Upper lobe of left lung (tissue), 6 donors: ENCODE measurements around the gene CCBE1. TPM values are rescaled to one million over a fixed set of nuclear protein-coding genes. Genes with fewer than 3 reads are reported as not detected.

Experiments used
- ATAC-seq, 2 donors: fragments of 200-7000 bp; cut with Tn5 transposase; one replicate each; pipeline ENCODE4 v1.9.1; 2022; ENCODE audit warnings: mild to moderate bottlenecking in 2 of 2, moderate library complexity in 2 of 2; ENCODE audit not compliant: low FRiP score in 2 of 2
- DNase-seq, 2 donors: peaks; one replicate each; pipeline ENCODE4 v3.0.0-alpha.2; 2019 to 2020
- H3K27ac ChIP-seq, 4 donors: fragments of 200-600 bp; sonication (generic); one replicate each; pipeline ENCODE4 v1.5.1; 2016 to 2019
- H3K27me3 ChIP-seq, 4 donors: fragments of 200-600 bp; sonication (generic); one replicate each; pipeline ENCODE4 v1.5.1; 2017 to 2019
- H3K36me3 ChIP-seq, 4 donors: fragments of 200-600 bp; sonication (generic); one replicate each; pipeline ENCODE4 v1.5.1; 2016 to 2019
- H3K4me1 ChIP-seq, 4 donors: fragments of 200-600 bp; sonication (generic); one replicate each; pipeline ENCODE4 v1.5.1; 2018 to 2019
- H3K4me3 ChIP-seq, 4 donors: fragments of 200-600 bp; sonication (generic); one replicate each; pipeline ENCODE4 v1.5.1; 2017 to 2019; ENCODE audit warnings: mild to moderate bottlenecking in 2 of 4, moderate library complexity in 1 of 4
- H3K9me3 ChIP-seq, 4 donors: fragments of 200-600 bp; sonication (generic); one replicate each; pipeline ENCODE4 v1.5.1; 2018 to 2019
- CTCF ChIP-seq, 6 experiments: fragments of 450-650 bp in 4 of 6; fragments of 200-600 bp in 2 of 6; sonication (generic) in 2 of 6; IDR thresholded peaks; one replicate each; pipeline ENCODE4 v1.5.1; 2016 to 2019; ENCODE audit warnings: antibody characterized with exemption in 6 of 6
- EP300 ChIP-seq, 4 donors: sonication (generic); formaldehyde crosslinking; IDR thresholded peaks; one replicate each; pipeline ENCODE4 v1.5.1; 2017; ENCODE audit warnings: antibody characterized with exemption in 4 of 4, control low read depth in 2 of 4
- POLR2A ChIP-seq, 4 donors: fragments of 450-650 bp; IDR thresholded peaks; one replicate each; pipeline ENCODE4 v1.5.1; 2016 to 2017; ENCODE audit warnings: antibody characterized with exemption in 4 of 4, mild to moderate bottlenecking in 2 of 4
- POLR2AphosphoS5 ChIP-seq, 2 donors: sonication (generic); formaldehyde crosslinking; IDR thresholded peaks; one replicate each; pipeline ENCODE4 v1.5.1; 2017; ENCODE audit warnings: antibody characterized with exemption in 2 of 2
- WGBS, 2 donors: methylation state at CpG; one replicate each; pipeline ENCODE4 v1.1.5; 2017 to 2018; 5-methylcytosine and 5-hydroxymethylcytosine counted together
- total RNA-seq, 6 donors: library from RNA; depleted of rRNA in 4 of 6; stranded (reverse); fragments of >200 nt in 4 of 6; gene quantifications; one replicate each; pipeline versions ENCODE4 v1.1.0 to v1.2.1, GENCODE V29; 2016 to 2021
- donor health status: DM: no; HTN: no; CAD: no; lungs with moderate emphysema.
- donor health status: DM: no; HTN: yes; CAD: no; lungs with severe emphysema.

The CCBE1 gene
- total RNA-seq, 6 donors from 2014 or later, result 8.7 to 23.6 (median 12.3) TPM

GRCh38 chr18:59570796-59571195, 126.4 kb downstream of the CCBE1 start:
- no peak for TF ChIP-seq POLR2A (IDR thresholded peaks at IDR 0.05)
- no peak for TF ChIP-seq POLR2AphosphoS5 (IDR thresholded peaks at IDR 0.05)
- no peak for TF ChIP-seq CTCF (IDR thresholded peaks at IDR 0.05)
- no peak for TF ChIP-seq EP300 (IDR thresholded peaks at IDR 0.05)
- Histone ChIP-seq H3K27ac (no peak overlapping the region), H3K9me3 (no peaks in the 10 kb centered on the region), H3K4me3 (no peak overlapping the region), H3K4me1 (peaks cover 0 to 7% (median 1%) of the 10 kb centered on the region in 4 donors), H3K36me3 (no peaks in the 10 kb centered on the region), H3K27me3 (no peaks in the 10 kb centered on the region)
- no peak for ATAC-seq
- no peak for DNase-seq
- WGBS, 2 donors, result 80 to 89% methylated on average over 6 of the region's 6 CpGs

- H3K27ac ChIP-seq, result no peak overlapping the region
- H3K4me1 ChIP-seq, result peaks cover 0 to 8% (median 4%) of the 10 kb centered on the region in 4 donors
- no peaks in the 10 kb centered on the region for H3K27me3 ChIP-seq
- H3K4me3 ChIP-seq, result no peak overlapping the region
- 54 to 68% methylated on average over 6 of the region's 6 CpGs for WGBS, 2 donors
- H3K9me3 ChIP-seq, result no peaks in the 10 kb centered on the region
- ATAC-seq, result no peak
- no peak for DNase-seq
- no peaks in the 10 kb centered on the region for H3K36me3 ChIP-seq
- TF ChIP-seq CTCF (IDR thresholded peaks at IDR 0.05), result no peak
- no peak for TF ChIP-seq EP300 (IDR thresholded peaks at IDR 0.05)
- TF ChIP-seq POLR2AphosphoS5 (IDR thresholded peaks at IDR 0.05), result no peak
- no peak for TF ChIP-seq POLR2A (IDR thresholded peaks at IDR 0.05)
Observed at GRCh38 chr18:59570101-59570775, 127.0 kb downstream of the CCBE1 start.

- no peaks in the 10 kb centered on the region for H3K9me3 ChIP-seq
- H3K27me3 ChIP-seq, result no peaks in the 10 kb centered on the region
- DNase-seq (no peak), ATAC-seq (no peak)
- TF ChIP-seq EP300 (IDR thresholded peaks at IDR 0.05), result no peak
- TF ChIP-seq POLR2A (IDR thresholded peaks at IDR 0.05), result no peak
- TF ChIP-seq POLR2AphosphoS5 (IDR thresholded peaks at IDR 0.05), result no peak
- TF ChIP-seq CTCF (IDR thresholded peaks at IDR 0.05), result no peak
- no peaks in the 10 kb centered on the region for H3K36me3 ChIP-seq
- H3K4me3 ChIP-seq, result no peak overlapping the region
- H3K4me1 ChIP-seq, result peaks cover 0 to 8% (median 4%) of the 10 kb centered on the region in 4 donors
- 17 to 43% methylated on average over 1 of the region's 1 CpG for WGBS, 2 donors
- H3K27ac ChIP-seq, result no peak overlapping the region
Observed at GRCh38 chr18:59569390-59569791, 127.8 kb downstream of the CCBE1 start.

- H3K27me3 ChIP-seq, result no peaks in the 10 kb centered on the region
- H3K4me1 ChIP-seq, result peaks cover 0 to 8% (median 4%) of the 10 kb centered on the region in 4 donors
- WGBS, 2 donors, result 76 to 78% methylated on average over 6 of the region's 6 CpGs
Observed at GRCh38 chr18:59567431-59567830, 129.8 kb downstream of the CCBE1 start.

More at GRCh38 chr18:59567431-59567830, 129.8 kb downstream of the CCBE1 start:
- Histone ChIP-seq H3K4me3 (no peak overlapping the region), H3K36me3 (no peaks in the 10 kb centered on the region), H3K27ac (no peak overlapping the region), H3K9me3 (no peaks in the 10 kb centered on the region)
- ATAC-seq (no peak), DNase-seq (no peak)
- TF ChIP-seq POLR2A (IDR thresholded peaks at IDR 0.05), result no peak
- no peak for TF ChIP-seq EP300 (IDR thresholded peaks at IDR 0.05)
- no peak for TF ChIP-seq POLR2AphosphoS5 (IDR thresholded peaks at IDR 0.05)
- no peak for TF ChIP-seq CTCF (IDR thresholded peaks at IDR 0.05)
